ENCODE data around the gene SAP30BP.

The SAP30BP gene

GRCh38 chr17:75748706-75749105, 81.6 kb downstream of the SAP30BP start:
- no peak for DNase-seq

- peak; percentile 93 to 94 for DNase-seq
Measured at GRCh38 chr17:75749545-75750389, 82.6 kb downstream of the SAP30BP start.

- DNase-seq: no peak
Measured at GRCh38 chr17:75750661-75751423, 83.7 kb downstream of the SAP30BP start.

- DNase-seq: no peak
Measured at GRCh38 chr17:75751676-75752404, 84.7 kb downstream of the SAP30BP start.

GRCh38 chr17:75752405-75752709, 85.2 kb downstream of the SAP30BP start:
- no peak for DNase-seq

GRCh38 chr17:75752802-75753513, 85.8 kb downstream of the SAP30BP start:
- DNase-seq: no peak

- peak; percentile 71 to 77 for DNase-seq
Measured at GRCh38 chr17:75753514-75754377, 86.6 kb downstream of the SAP30BP start.

GRCh38 chr17:75754378-75755204, 87.5 kb downstream of the SAP30BP start:
- DNase-seq: no peak

GRCh38 chr17:75755205-75755901, 88.2 kb downstream of the SAP30BP start:
- no peak for DNase-seq

- DNase-seq: no peak
Measured at GRCh38 chr17:75755990-75756389, 88.9 kb downstream of the SAP30BP start.

GRCh38 chr17:75756451-75757085, 89.4 kb downstream of the SAP30BP start:
- DNase-seq: no peak

- DNase-seq: no peak
Measured at GRCh38 chr17:75757086-75757681, 90.0 kb downstream of the SAP30BP start.

Measured in activated CD4-positive, alpha-beta T cell treated with anti-CD3 and anti-CD28 coated beads, Interleukin-2, amount 50 U/mL, for 48 hours (primary cell).